IPS-NIHi7 (cell line): ENCODE results near the gene GNPTG.

ENCODE experiments used
- DNase-seq: peaks from one replicate; pipeline ENCODE4 v3.0.0; 2012; ENCODE audit warnings: mixed read lengths; ENCODE audit errors: extremely low spot score

The GNPTG gene

GRCh38 chr16:1351582-1352362 is at the start of gene GNPTG, which contains the start of gene TSR3:
TSS of gene GNPTG (plus strand) at chr16:1351931. CDS start at chr16:1351966, 35 bp downstream.
TSS of gene TSR3 (minus strand) at chr16:1351878. CDS start at chr16:1351804, 74 bp downstream.
- DNase-seq = peak; percentile 90

GRCh38 chr16:1305823-1306222 is 45.9 kb upstream of the GNPTG start:
- no peak for DNase-seq

GRCh38 chr16:1306334-1306733 is 45.4 kb upstream of the GNPTG start:
- no peak for DNase-seq

GRCh38 chr16:1308036-1308976 is 43.4 kb upstream of the GNPTG start:
- DNase-seq = no peak

GRCh38 chr16:1308977-1309885 is 42.5 kb upstream of the GNPTG start, which contains the start of gene UBE2I:
TSS of gene UBE2I (plus strand) at chr16:1309636. CDS start at chr16:1314031, 4,395 bp downstream.
- DNase-seq = peak; percentile 93

GRCh38 chr16:1309888-1310831 is 41.6 kb upstream of the GNPTG start:
- DNase-seq = no peak

GRCh38 chr16:1310832-1311200 is 40.9 kb upstream of the GNPTG start:
- DNase-seq = no peak

- DNase-seq = no peak
Measured at GRCh38 chr16:1311212-1311737, 40.5 kb upstream of the GNPTG start.

- DNase-seq = no peak
Measured at GRCh38 chr16:1311738-1312466, 39.8 kb upstream of the GNPTG start.

GRCh38 chr16:1312467-1312816 is 39.3 kb upstream of the GNPTG start:
- DNase-seq = no peak

- no peak for DNase-seq
Measured at GRCh38 chr16:1312903-1313302, 38.8 kb upstream of the GNPTG start.

- DNase-seq = no peak
Measured at GRCh38 chr16:1313721-1314369, 37.9 kb upstream of the GNPTG start.

- no peak for DNase-seq
Measured at GRCh38 chr16:1314399-1315068, 37.2 kb upstream of the GNPTG start.

- no peak for DNase-seq
Measured at GRCh38 chr16:1315081-1316032, 36.4 kb upstream of the GNPTG start.

GRCh38 chr16:1316033-1316405 is 35.7 kb upstream of the GNPTG start:
- DNase-seq = no peak

- DNase-seq = no peak
Measured at GRCh38 chr16:1317479-1318267, 34.1 kb upstream of the GNPTG start.

GRCh38 chr16:1318268-1318545 is 33.5 kb upstream of the GNPTG start:
- no peak for DNase-seq
